GM23248 (cell line): Measurements from ENCODE around the gene CRELD2. TPM values are rescaled to one million over a fixed set of nuclear protein-coding genes. Genes with fewer than 3 reads are reported as not detected.

ENCODE experiments used
- DNase-seq: peaks from one replicate; pipeline ENCODE4 v3.0.0-alpha.2; 2015
- H2AFZ ChIP-seq: fragments of 200-600 bp; sonication (generic); 2 replicates; pipeline ENCODE4 v1.6.1; 2016; ENCODE audit warnings: antibody characterized with exemption
- H3F3A ChIP-seq: fragments of 200-600 bp; sonication (generic); 2 replicates; pipeline ENCODE4 v1.6.1; 2016; ENCODE audit warnings: mild to moderate bottlenecking, antibody characterized with exemption, mixed run types; ENCODE audit not compliant: insufficient read depth
- H3K27ac ChIP-seq: fragments of 200-600 bp; sonication (generic); 2 replicates; pipeline ENCODE4 v1.5.1; 2016; ENCODE audit warnings: mild to moderate bottlenecking
- H3K27me3 ChIP-seq: fragments of 200-600 bp; sonication (generic); replicated peaks from 2 replicates; pipeline ENCODE4 v1.6.1; 2016; ENCODE audit warnings: mild to moderate bottlenecking; ENCODE audit not compliant: insufficient read depth
- H3K36me3 ChIP-seq: fragments of 200-600 bp; sonication (generic); 2 replicates; pipeline ENCODE4 v1.6.1; 2016; ENCODE audit warnings: low read depth, mild to moderate bottlenecking
- H3K4me1 ChIP-seq: fragments of 200-600 bp; sonication (generic); 2 replicates; pipeline ENCODE4 v1.6.1; 2016; ENCODE audit warnings: mild to moderate bottlenecking; ENCODE audit not compliant: insufficient read depth
- H3K4me2 ChIP-seq: fragments of 200-600 bp; sonication (generic); one replicate; pipeline ENCODE4 v1.6.1; 2016; ENCODE audit warnings: mild to moderate bottlenecking; ENCODE audit not compliant: unreplicated experiment
- H3K4me3 ChIP-seq: fragments of 200-600 bp; sonication (generic); 2 replicates; pipeline ENCODE4 v1.5.1; 2016; ENCODE audit warnings: mild to moderate bottlenecking
- H3K79me2 ChIP-seq: fragments of 200-600 bp; sonication (generic); 2 replicates; pipeline ENCODE4 v1.6.1; 2016; ENCODE audit warnings: mild to moderate bottlenecking; ENCODE audit not compliant: insufficient read depth
- H3K9ac ChIP-seq: fragments of 200-600 bp; sonication (generic); 2 replicates; pipeline ENCODE4 v1.6.1; 2016; ENCODE audit warnings: mild to moderate bottlenecking
- H3K9me2 ChIP-seq: fragments of 200-600 bp; sonication (generic); 2 replicates; pipeline ENCODE4 v1.6.1; 2016; ENCODE audit warnings: mixed run types, mild to moderate bottlenecking, moderate library complexity; ENCODE audit not compliant: insufficient read depth
- H3K9me3 ChIP-seq: fragments of 200-600 bp; sonication (generic); one replicate; pipeline ENCODE4 v1.6.1; 2017; ENCODE audit warnings: low read depth
- H4K20me1 ChIP-seq: fragments of 200-600 bp; sonication (generic); 2 replicates; pipeline ENCODE4 v1.6.0; 2016; ENCODE audit not compliant: insufficient read depth
- EZH2 ChIP-seq: fragments of 200-600 bp; sonication (generic); IDR thresholded peaks from 2 replicates; pipeline ENCODE4 v1.6.1; 2018; ENCODE audit warnings: antibody characterized with exemption, mild to moderate bottlenecking; ENCODE audit not compliant: insufficient read depth, poor library complexity, severe bottlenecking
- EZH2phosphoT487 ChIP-seq: fragments of 200-600 bp; sonication (generic); IDR thresholded peaks from 2 replicates; pipeline ENCODE4 v1.6.1; 2018; ENCODE audit warnings: antibody characterized with exemption, moderate library complexity, mild to moderate bottlenecking, low read depth; ENCODE audit not compliant: insufficient read depth
- WGBS, 2 experiments: methylation state at CpG; one replicate each; pipeline ENCODE4 v1.1.6; 2015 to 2017; ENCODE audit warnings: low lambda C conversion rate in 2 of 2, low coverage in 1 of 2; ENCODE audit errors: missing lambda C conversion rate in 2 of 2; 5-methylcytosine and 5-hydroxymethylcytosine counted together
- in situ Hi-C: fragments of 300-500 bp; cut with MboI; formaldehyde crosslinking; loops from 2 replicates; pipeline ENCODE4 v1.15.0; 2020
- polyA plus RNA-seq: library from polyadenylated mRNA; unstranded; fragments of >200 nt; fragmentation: Nextera tagmentation; extraction: Ambion mirVana; gene quantifications from 2 replicates; pipeline ENCODE4 v1.2.1, GENCODE V29; 2016
- total RNA-seq: library from RNA; depleted of rRNA; stranded (reverse); fragments of >200 nt; shearing (Covaris generic); gene quantifications from 2 replicates; pipeline ENCODE4 v1.2.3, GENCODE V29; 2014

CRELD2 gene
- total and polyA plus RNA-seq, 2 experiments from 2014 or later = 57.1 to 78.4 TPM

DNA sequence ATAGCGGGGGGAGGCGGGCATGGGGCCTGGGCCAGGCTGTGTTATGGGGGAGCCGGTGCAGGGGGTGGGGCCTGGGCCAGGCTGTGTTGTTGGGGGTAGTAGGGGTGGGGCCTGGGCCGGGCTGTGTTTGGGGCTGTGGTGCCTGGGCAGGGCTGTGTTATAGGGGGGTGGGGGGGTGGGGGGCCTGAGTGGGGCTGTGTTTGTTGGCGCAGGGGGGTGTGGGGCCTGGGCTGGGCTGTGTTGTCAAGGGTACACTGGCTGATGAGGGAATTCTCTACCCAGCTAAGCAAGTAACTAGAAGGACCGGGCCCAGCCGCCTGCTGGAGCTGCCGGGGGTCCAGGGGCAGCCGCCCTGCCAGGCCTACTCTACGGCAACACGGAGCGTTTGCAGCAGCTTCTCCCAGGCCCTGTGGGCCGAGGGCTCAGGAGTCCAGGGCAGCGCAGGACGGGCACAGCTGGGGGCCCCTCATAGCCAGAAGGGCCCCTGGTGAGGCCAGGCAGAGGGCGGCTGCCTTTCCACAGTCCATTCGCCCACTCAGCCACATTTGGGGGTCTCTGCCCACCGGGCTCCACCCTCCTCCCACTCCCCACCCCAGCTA, 32.1 kb downstream of the CRELD2 start:
- in situ Hi-C loops = no loop called here
- no peaks in the 10 kb centered on the region for H4K20me1 ChIP-seq
- H3F3A ChIP-seq = no peaks in the 10 kb centered on the region
- no peak for DNase-seq
- H3K79me2 ChIP-seq = no peaks in the 10 kb centered on the region
- H3K36me3 ChIP-seq = no peaks in the 10 kb centered on the region
- no peak overlapping the region for H3K4me2 ChIP-seq
- peaks cover 11% of the 10 kb centered on the region for H3K4me1 ChIP-seq
- no peak overlapping the region for H2AFZ ChIP-seq
- H3K9me2 ChIP-seq = no peaks in the 10 kb centered on the region
- no peak for TF ChIP-seq EZH2
- no peak for TF ChIP-seq EZH2phosphoT487
- no peak overlapping the region for H3K9ac ChIP-seq
- H3K4me3 ChIP-seq = no peak overlapping the region
- no peak overlapping the region for H3K27ac ChIP-seq
- WGBS, 2 experiments = 64 to 74% methylated on average over 13 to 18 of the region's 18 CpGs
- no peaks in the 10 kb centered on the region for H3K9me3 ChIP-seq
- H3K27me3 ChIP-seq = no peaks in the 10 kb centered on the region

DNA sequence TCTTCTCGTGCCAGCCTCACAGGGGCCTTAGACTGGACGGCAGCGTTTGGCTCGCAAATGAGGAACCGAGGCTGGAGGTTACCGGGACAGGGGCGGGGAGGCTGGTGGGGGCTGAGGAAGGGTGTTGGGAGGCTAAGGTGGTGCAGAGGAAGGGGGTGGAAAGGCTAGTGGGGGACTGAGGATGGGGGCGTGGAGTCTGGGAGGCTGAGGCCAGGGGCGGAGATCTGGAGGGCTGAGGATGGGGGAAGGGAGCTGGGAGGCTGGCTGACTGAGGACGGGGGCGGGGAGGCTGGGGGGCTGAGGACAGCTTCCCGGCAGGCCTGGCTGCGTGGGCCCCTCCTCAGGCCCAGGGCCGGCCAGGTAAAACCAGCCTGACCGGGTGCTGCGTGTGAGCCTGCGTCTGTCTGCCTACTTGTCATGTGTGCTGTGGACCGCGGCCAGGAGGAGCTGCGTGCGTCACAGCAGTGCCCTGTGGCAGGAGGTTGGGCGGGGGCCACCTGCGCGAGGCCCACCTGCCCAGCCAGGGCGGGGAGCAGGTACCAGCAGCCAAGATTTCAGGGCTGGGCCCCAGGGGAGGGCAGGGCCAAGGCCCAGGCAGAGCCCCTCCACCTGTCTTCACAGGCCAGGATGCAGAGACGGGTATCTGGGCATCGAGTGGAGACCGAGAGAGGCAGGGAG, 32.7 kb downstream of the CRELD2 start:
- H3K9me2 ChIP-seq = no peaks in the 10 kb centered on the region
- H3K4me1 ChIP-seq = peaks cover 11% of the 10 kb centered on the region
- no peak overlapping the region for H3K4me3 ChIP-seq
- no peaks in the 10 kb centered on the region for H3F3A ChIP-seq
- H3K9ac ChIP-seq = no peak overlapping the region
- no peaks in the 10 kb centered on the region for H3K36me3 ChIP-seq
- 84 to 93% methylated on average over 19 to 28 of the region's 28 CpGs for WGBS, 2 experiments
- in situ Hi-C loops = no loop called here
- H3K79me2 ChIP-seq = no peaks in the 10 kb centered on the region
- no peak overlapping the region for H3K27ac ChIP-seq
- no peaks in the 10 kb centered on the region for H3K27me3 ChIP-seq
- no peak for TF ChIP-seq EZH2phosphoT487
- no peak for TF ChIP-seq EZH2
- H2AFZ ChIP-seq = no peak overlapping the region
- no peaks in the 10 kb centered on the region for H4K20me1 ChIP-seq
- DNase-seq = no peak
- H3K9me3 ChIP-seq = no peaks in the 10 kb centered on the region
- no peak overlapping the region for H3K4me2 ChIP-seq

DNA sequence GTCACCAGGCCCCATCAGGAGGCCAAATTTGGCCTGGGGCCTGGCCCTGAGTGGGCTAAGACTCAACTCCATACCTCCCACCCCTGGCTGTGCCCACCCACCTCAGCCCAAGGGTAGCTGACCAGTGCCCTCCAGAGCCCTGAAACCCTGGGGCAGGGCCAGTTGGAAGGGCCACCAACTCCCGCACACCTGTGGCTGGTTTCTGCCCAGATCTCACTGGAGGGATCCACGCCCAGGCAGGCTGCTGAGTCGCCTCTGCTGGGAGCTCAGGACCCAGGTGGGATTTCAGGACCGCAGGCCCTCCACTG, 33.2 kb downstream of the CRELD2 start:
- H3K27me3 ChIP-seq = no peaks in the 10 kb centered on the region
- 91 to 95% methylated on average over 4 of the region's 4 CpGs for WGBS, 2 experiments
- no peak overlapping the region for H3K4me3 ChIP-seq
- H3K27ac ChIP-seq = no peak overlapping the region
- H3K9me2 ChIP-seq = no peaks in the 10 kb centered on the region
- peaks cover 11% of the 10 kb centered on the region for H3K4me1 ChIP-seq
- H3K36me3 ChIP-seq = no peaks in the 10 kb centered on the region
- H4K20me1 ChIP-seq = no peaks in the 10 kb centered on the region
- no peaks in the 10 kb centered on the region for H3K79me2 ChIP-seq
- H3F3A ChIP-seq = no peaks in the 10 kb centered on the region
- no peak overlapping the region for H2AFZ ChIP-seq
- H3K4me2 ChIP-seq = no peak overlapping the region
- in situ Hi-C loops = no loop called here
- DNase-seq = no peak
- H3K9me3 ChIP-seq = no peaks in the 10 kb centered on the region
- no peak for TF ChIP-seq EZH2
- TF ChIP-seq EZH2phosphoT487 = no peak
- H3K9ac ChIP-seq = no peak overlapping the region

DNA sequence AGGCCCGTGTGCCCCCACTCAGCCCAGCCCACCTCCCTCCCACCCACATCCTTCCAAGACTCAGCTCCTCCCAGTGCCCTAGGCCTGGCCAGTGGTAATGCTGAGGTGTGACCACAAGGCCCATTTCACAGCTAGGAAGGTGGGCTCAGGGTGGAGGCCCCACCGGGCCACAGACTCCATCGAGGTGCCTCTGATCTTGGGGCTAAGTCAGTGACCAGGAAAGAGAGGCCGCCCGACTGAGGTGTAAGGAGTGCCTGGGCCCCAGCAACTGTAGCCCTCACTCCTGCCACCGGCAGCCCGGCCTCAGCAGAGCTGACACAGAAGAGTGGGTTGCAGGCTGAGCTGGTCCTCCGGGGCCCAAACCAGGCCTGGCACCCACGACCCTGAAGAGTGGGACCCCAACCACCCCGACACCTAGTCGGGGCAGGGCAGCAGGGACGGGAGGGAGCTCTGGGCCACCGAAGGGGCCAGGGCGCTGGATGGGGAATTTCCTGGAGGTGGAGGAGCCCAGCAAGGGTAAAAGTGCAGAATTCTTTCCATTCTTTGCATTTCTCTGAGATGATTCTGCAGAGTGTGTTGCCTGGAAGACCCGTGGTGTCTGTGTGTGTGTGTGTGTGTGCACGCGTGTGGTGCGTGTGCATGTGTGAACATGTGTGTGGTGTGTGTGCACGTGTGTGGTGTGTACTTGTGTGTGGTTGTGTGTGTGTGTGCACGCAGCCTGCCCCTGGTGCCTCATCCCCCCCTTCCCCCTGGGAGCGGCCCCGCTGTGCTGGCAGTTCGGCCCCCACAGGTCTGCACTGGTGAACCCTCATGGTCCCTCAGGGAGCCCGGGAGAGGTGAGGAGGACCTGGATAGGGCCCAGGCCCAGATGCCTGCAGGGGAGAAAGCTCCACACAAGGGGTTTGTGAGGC, 33.8 kb downstream of the CRELD2 start:
- no peak overlapping the region for H3K4me3 ChIP-seq
- in situ Hi-C loops = no loop called here
- 65 to 74% methylated on average over 17 to 24 of the region's 24 CpGs for WGBS, 2 experiments
- H3K9ac ChIP-seq = no peak overlapping the region
- no peaks in the 10 kb centered on the region for H3K9me2 ChIP-seq
- no peaks in the 10 kb centered on the region for H3K36me3 ChIP-seq
- no peaks in the 10 kb centered on the region for H3K9me3 ChIP-seq
- no peak overlapping the region for H3K27ac ChIP-seq
- no peak overlapping the region for H2AFZ ChIP-seq
- no peaks in the 10 kb centered on the region for H3K79me2 ChIP-seq
- H3K4me2 ChIP-seq = no peak overlapping the region
- H4K20me1 ChIP-seq = no peaks in the 10 kb centered on the region
- H3F3A ChIP-seq = no peaks in the 10 kb centered on the region
- peaks cover 11% of the 10 kb centered on the region for H3K4me1 ChIP-seq
- TF ChIP-seq EZH2phosphoT487 = no peak
- no peak for TF ChIP-seq EZH2
- H3K27me3 ChIP-seq = no peaks in the 10 kb centered on the region
- peak; percentile 65 for DNase-seq
